MG63 (cell line): Measurements from ENCODE around the gene ESR1. TPM values are rescaled to one million over a fixed set of nuclear protein-coding genes. Genes with fewer than 3 reads are reported as not detected.

Experiments used
- DNase-seq: peaks from one replicate; pipeline ENCODE4 v3.0.0-alpha.2; 2020
- H3K27me3 ChIP-seq: fragments of 250-450 bp; sonication (Bioruptor Pico); 2 replicates; pipeline ENCODE4 v1.5.1; 2020; ENCODE audit warnings: mild to moderate bottlenecking, moderate library complexity
- H3K36me3 ChIP-seq: fragments of 250-450 bp; sonication (Bioruptor Pico); 2 replicates; pipeline ENCODE4 v1.5.1; 2020; ENCODE audit warnings: mild to moderate bottlenecking, moderate library complexity
- H3K4me3 ChIP-seq: fragments of 250-450 bp; sonication (Bioruptor Pico); 2 replicates; pipeline ENCODE4 v1.5.1; 2020; ENCODE audit warnings: mild to moderate bottlenecking, moderate library complexity
- H3K9me3 ChIP-seq: fragments of 250-450 bp; sonication (Bioruptor Pico); 2 replicates; pipeline ENCODE4 v1.5.1; 2020; ENCODE audit warnings: mild to moderate bottlenecking, moderate library complexity
- total RNA-seq: library from RNA; depleted of rRNA; stranded (reverse); fragments of >200 nt; shearing (Covaris generic); gene quantifications from 2 replicates; pipeline ENCODE4 v1.2.3, GENCODE V29; 2014; ENCODE audit warnings: low replicate concordance

Gene ESR1
- total RNA-seq, 1 experiment from 2014 or later = not detected

GRCh38 chr6:152173957-152174356 lies 366.5 kb downstream of the ESR1 start:
- no peak overlapping the region for H3K4me3 ChIP-seq
- DNase-seq = no peak
- no peaks in the 10 kb centered on the region for H3K9me3 ChIP-seq
- peaks cover 2% of the 10 kb centered on the region; the same call in 1 of the 2 replicates for H3K36me3 ChIP-seq
- no peaks in the 10 kb centered on the region for H3K27me3 ChIP-seq

- Histone ChIP-seq H3K36me3 (peaks cover 2% of the 10 kb centered on the region; the same call in 1 of the 2 replicates), H3K4me3 (no peak overlapping the region), H3K27me3 (no peaks in the 10 kb centered on the region), H3K9me3 (no peaks in the 10 kb centered on the region)
- DNase-seq = no peak
These were observed 368.8 kb downstream of the ESR1 start for GRCh38 chr6:152176268-152176667.
